Smooth muscle cell (in vitro differentiated cells): Measurements from ENCODE around the gene STAT5B. TPM values are rescaled to one million over a fixed set of nuclear protein-coding genes. Genes with fewer than 3 reads are reported as not detected.
"Not testable (repeated sequence)": the region's sequence is repeated elsewhere in the genome, so short reads cannot be mapped to it uniquely, and the experiment has no call there.

ENCODE experiments used
- DNase-seq: peaks from one replicate; lab custom pipeline; 2025; ENCODE audit not compliant: unreplicated experiment; lab: John Stamatoyannopoulos, UW
- H2AFZ ChIP-seq: fragments of 200-600 bp; sonication (generic); 2 replicates; pipeline ENCODE4 v1.6.0; 2016; ENCODE audit warnings: antibody characterized with exemption, low read depth, mild to moderate bottlenecking
- H3F3A ChIP-seq: fragments of 200-600 bp; sonication (generic); 2 replicates; pipeline ENCODE4 v1.6.0; 2017; ENCODE audit warnings: antibody characterized with exemption, low read depth
- H3K27ac ChIP-seq: fragments of 200-600 bp; sonication (generic); 2 replicates; pipeline ENCODE4 v1.5.1; 2016; ENCODE audit warnings: low read depth, mild to moderate bottlenecking
- H3K27me3 ChIP-seq: fragments of 200-600 bp; sonication (generic); 2 replicates; pipeline ENCODE4 v1.6.1; 2016; ENCODE audit warnings: low read depth, mild to moderate bottlenecking
- H3K36me3 ChIP-seq: fragments of 200-600 bp; sonication (generic); 2 replicates; pipeline ENCODE4 v1.5.1; 2016; ENCODE audit warnings: low read depth
- H3K4me1 ChIP-seq: fragments of 200-600 bp; sonication (generic); 2 replicates; pipeline ENCODE4 v1.5.1; 2016; ENCODE audit warnings: low read depth
- H3K4me2 ChIP-seq: fragments of 200-600 bp; sonication (generic); 2 replicates; pipeline ENCODE4 v1.6.0; 2016; ENCODE audit warnings: mild to moderate bottlenecking
- H3K4me3 ChIP-seq: fragments of 200-600 bp; sonication (generic); 2 replicates; pipeline ENCODE4 v1.5.1; 2016; ENCODE audit warnings: mild to moderate bottlenecking
- H3K79me2 ChIP-seq: fragments of 200-600 bp; sonication (generic); 2 replicates; pipeline ENCODE4 v1.6.0; 2016; ENCODE audit warnings: low read depth, mild to moderate bottlenecking
- H3K9ac ChIP-seq: fragments of 200-600 bp; sonication (generic); 2 replicates; pipeline ENCODE4 v1.6.0; 2016; ENCODE audit warnings: low read depth
- H3K9me3 ChIP-seq: fragments of 200-600 bp; sonication (generic); replicated peaks from 2 replicates; pipeline ENCODE4 v1.5.1; 2016; ENCODE audit warnings: low read depth
- H4K20me1 ChIP-seq: fragments of 200-600 bp; sonication (generic); 2 replicates; pipeline ENCODE4 v1.6.0; 2016; ENCODE audit warnings: low read depth
- WGBS: methylation state at CpG from one replicate; pipeline ENCODE4 v1.1.7; 2016; ENCODE audit warnings: low lambda C conversion rate; 5-methylcytosine and 5-hydroxymethylcytosine counted together
- polyA plus RNA-seq: library from polyadenylated mRNA; unstranded; fragments of >200 nt; fragmentation: Nextera tagmentation; extraction: Ambion mirVana; gene quantifications from 2 replicates; pipeline ENCODE4 v1.2.1, GENCODE V29; 2016
- total RNA-seq: library from RNA; depleted of rRNA; stranded (reverse); fragments of >200 nt; gene quantifications from 2 replicates; pipeline ENCODE4 v1.2.3, GENCODE V29; 2014
- TF ChIP-seq, protein P1 (sequence below): fragments of 200-600 bp; sonication (generic); IDR thresholded peaks from 2 replicates; pipeline ENCODE4 v1.5.1; 2017; ENCODE audit warnings: borderline replicate concordance, mild to moderate bottlenecking, antibody characterized with exemption; ENCODE audit not compliant: insufficient read depth, poor library complexity, severe bottlenecking

Gene STAT5B
- total and polyA plus RNA-seq, 2 experiments from 2014 or later, result 10.7 to 12.4 TPM

DNA sequence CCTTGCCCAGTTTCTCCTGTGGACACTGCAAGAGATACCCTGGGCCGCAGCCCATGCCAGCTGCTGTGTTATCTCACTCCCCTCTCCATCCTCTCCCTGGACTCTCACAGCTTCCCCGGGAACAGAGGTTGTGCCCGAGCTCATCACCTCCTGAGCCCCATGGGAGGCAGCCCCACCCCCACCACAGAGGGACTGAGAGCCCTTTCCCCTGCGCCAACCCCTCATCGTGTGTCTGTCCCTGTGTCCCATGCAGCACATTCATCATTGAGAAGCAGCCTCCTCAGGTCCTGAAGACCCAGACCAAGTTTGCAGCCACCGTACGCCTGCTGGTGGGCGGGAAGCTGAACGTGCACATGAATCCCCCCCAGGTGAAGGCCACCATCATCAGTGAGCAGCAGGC is 24.8 kb upstream of the STAT5B start:
- H4K20me1 ChIP-seq, result no peaks in the 10 kb centered on the region
- no peaks in the 10 kb centered on the region for H3F3A ChIP-seq
- no peaks in the 10 kb centered on the region for H3K9me3 ChIP-seq
- no peaks in the 10 kb centered on the region for H3K4me1 ChIP-seq
- H2AFZ ChIP-seq, result no peak overlapping the region
- no peaks in the 10 kb centered on the region for H3K79me2 ChIP-seq
- TF ChIP-seq, protein P1, sequence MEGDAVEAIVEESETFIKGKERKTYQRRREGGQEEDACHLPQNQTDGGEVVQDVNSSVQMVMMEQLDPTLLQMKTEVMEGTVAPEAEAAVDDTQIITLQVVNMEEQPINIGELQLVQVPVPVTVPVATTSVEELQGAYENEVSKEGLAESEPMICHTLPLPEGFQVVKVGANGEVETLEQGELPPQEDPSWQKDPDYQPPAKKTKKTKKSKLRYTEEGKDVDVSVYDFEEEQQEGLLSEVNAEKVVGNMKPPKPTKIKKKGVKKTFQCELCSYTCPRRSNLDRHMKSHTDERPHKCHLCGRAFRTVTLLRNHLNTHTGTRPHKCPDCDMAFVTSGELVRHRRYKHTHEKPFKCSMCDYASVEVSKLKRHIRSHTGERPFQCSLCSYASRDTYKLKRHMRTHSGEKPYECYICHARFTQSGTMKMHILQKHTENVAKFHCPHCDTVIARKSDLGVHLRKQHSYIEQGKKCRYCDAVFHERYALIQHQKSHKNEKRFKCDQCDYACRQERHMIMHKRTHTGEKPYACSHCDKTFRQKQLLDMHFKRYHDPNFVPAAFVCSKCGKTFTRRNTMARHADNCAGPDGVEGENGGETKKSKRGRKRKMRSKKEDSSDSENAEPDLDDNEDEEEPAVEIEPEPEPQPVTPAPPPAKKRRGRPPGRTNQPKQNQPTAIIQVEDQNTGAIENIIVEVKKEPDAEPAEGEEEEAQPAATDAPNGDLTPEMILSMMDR, result no peak
- no peaks in the 10 kb centered on the region for H3K36me3 ChIP-seq
- no peaks in the 10 kb centered on the region for H3K27me3 ChIP-seq
- H3K4me2 ChIP-seq, result no peak overlapping the region
- no peak for DNase-seq
- WGBS, result 95% methylated on average over 6 of the region's 9 CpGs
- no peak overlapping the region for H3K27ac ChIP-seq
- no peak overlapping the region for H3K9ac ChIP-seq
- H3K4me3 ChIP-seq, result no peak overlapping the region

DNA sequence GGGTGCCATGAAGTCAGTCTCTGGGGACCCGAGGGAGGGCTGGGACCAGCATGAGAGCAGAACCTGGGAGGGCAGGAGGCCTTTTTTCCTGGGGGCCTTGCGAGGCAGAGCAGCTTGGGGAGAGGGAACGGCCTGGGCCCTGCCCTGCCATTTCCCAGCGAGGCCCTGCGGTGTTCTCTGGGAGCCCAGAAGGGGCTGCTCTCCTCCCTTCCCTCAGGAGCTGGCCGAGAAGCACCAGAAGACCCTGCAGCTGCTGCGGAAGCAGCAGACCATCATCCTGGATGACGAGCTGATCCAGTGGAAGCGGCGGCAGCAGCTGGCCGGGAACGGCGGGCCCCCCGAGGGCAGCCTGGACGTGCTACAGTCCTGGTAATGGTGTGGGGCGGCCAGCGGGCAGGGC is 23.7 kb upstream of the STAT5B start:
- WGBS, result 86% methylated on average over 5 of the region's 17 CpGs
- H3K36me3 ChIP-seq, H3K27me3 ChIP-seq, H3K27ac ChIP-seq, H3K9me3 ChIP-seq, H3K4me3 ChIP-seq, H3K4me2 ChIP-seq, H3F3A ChIP-seq, H3K79me2 ChIP-seq, H3K9ac ChIP-seq, H4K20me1 ChIP-seq, H3K4me1 ChIP-seq, DNase-seq, H2AFZ ChIP-seq: not testable (repeated sequence)

DNA sequence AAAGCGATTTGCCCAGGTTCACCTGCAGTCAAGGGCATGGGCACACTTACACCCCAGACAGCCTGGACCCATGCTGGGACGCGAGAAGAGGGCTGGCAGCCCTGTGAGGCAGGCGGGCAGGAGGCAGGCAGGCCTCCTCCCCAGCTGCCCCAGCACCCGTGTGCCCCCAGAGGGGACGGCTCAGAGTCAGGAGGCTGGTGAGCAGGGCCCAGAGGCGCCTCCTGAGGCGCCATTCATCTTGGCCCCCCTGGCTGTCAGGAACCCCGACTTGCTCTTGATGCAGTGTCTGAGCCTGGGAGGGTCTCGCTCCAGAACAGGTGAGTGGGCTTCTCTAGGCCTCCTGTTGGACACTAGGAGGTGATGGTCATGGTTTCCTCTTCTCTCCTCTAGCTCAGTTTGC is 23.2 kb upstream of the STAT5B start:
- H3K4me3 ChIP-seq, H3K4me1 ChIP-seq, H3K36me3 ChIP-seq, H3K27ac ChIP-seq, DNase-seq, H3K9ac ChIP-seq, H3F3A ChIP-seq, H3K79me2 ChIP-seq, H3K4me2 ChIP-seq, H2AFZ ChIP-seq, H3K9me3 ChIP-seq, H4K20me1 ChIP-seq, H3K27me3 ChIP-seq: not testable (repeated sequence)
- 92% methylated on average over 10 of the region's 10 CpGs for WGBS

DNA sequence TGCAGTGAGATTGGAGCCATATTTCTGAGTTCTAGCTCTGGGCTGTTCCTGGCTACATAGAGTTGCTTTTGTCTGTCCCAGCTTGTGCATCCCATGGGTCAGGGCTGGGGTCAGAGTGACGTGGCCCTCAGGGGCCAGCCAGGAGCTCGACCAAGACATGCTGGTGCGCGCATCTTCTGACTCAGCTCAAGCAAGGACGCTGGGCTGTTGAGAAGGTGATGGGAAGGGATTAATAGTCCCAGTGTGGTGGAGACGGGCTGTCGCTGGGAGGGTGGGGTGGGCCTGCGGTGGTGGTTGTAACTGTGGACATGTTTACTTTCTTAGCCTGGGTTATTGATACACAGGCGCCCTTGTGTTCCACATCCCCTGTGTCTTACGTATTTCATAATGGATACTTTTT is 21.6 kb upstream of the STAT5B start:
- not testable (repeated sequence) for H3K4me2 ChIP-seq, H3K27me3 ChIP-seq, H3K9ac ChIP-seq, H2AFZ ChIP-seq, H3K4me1 ChIP-seq, DNase-seq, H4K20me1 ChIP-seq, H3K4me3 ChIP-seq, H3K9me3 ChIP-seq, H3F3A ChIP-seq, H3K79me2 ChIP-seq, H3K36me3 ChIP-seq, H3K27ac ChIP-seq
- WGBS, result 89% methylated on average over 10 of the region's 10 CpGs

DNA sequence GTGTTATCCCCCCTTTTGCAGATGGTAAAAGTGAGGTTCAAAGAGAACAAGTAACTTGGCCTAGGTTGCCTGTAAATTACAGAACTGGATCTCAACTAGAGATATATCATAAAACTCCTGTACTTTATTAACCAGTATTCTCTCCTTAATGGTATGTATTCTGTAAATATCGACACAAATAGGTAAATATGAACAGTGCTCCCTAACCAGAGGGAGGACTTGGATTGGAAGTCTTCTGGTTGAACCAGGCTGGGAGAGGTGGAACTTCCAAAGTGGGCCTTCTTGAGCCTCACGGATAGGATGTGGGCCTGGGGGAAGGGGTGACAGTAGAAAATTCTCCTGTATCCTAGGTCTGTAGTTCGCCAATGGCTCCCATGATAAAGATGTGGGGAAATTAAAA is 19.8 kb upstream of the STAT5B start:
- Histone ChIP-seq H3K9me3 (no peaks in the 10 kb centered on the region), H3F3A (no peaks in the 10 kb centered on the region), H3K4me3 (no peak overlapping the region), H3K27ac (no peak overlapping the region), H4K20me1 (no peaks in the 10 kb centered on the region), H3K27me3 (no peaks in the 10 kb centered on the region), H3K4me1 (no peaks in the 10 kb centered on the region), H2AFZ (no peak overlapping the region), H3K36me3 (no peaks in the 10 kb centered on the region), H3K4me2 (no peak overlapping the region), H3K79me2 (no peaks in the 10 kb centered on the region), H3K9ac (no peak overlapping the region)
- TF ChIP-seq, protein P1, result no peak
- DNase-seq, result no peak
- WGBS, result 99% methylated on average over 3 of the region's 3 CpGs
